ENCODE measurements around the gene EFNA5. TPM values are rescaled to one million over a fixed set of nuclear protein-coding genes. Genes with fewer than 3 reads are reported as not detected.

Gene EFNA5
- total RNA-seq, 1 experiment from 2014 or later, result 50.0 TPM

- peak; percentile 92 for DNase-seq (ENCODE audit: extremely low read depth, low read depth)
Measured at GRCh38 chr5:107673368-107674136, 2.8 kb upstream of the EFNA5 start.

- no peak for DNase-seq (ENCODE audit: extremely low read depth, low read depth)
Measured at GRCh38 chr5:107673039-107673367, 2.3 kb upstream of the EFNA5 start.

- DNase-seq (ENCODE audit: extremely low read depth, low read depth), result peak; percentile 98
Measured at GRCh38 chr5:107672211-107673038, 1.7 kb upstream of the EFNA5 start.

GRCh38 chr5:107671742-107672210 lies 1.0 kb upstream of the EFNA5 start:
- no peak for DNase-seq (ENCODE audit: extremely low read depth, low read depth)

- no peak for DNase-seq (ENCODE audit: extremely low read depth, low read depth)
Measured at GRCh38 chr5:107670087-107670931, 428 bp downstream of the EFNA5 start.

- peak; percentile 30 for DNase-seq (ENCODE audit: extremely low read depth, low read depth)
Measured at GRCh38 chr5:107669096-107670031, 1.4 kb downstream of the EFNA5 start.

- DNase-seq (ENCODE audit: extremely low read depth, low read depth), result no peak
Measured at GRCh38 chr5:107668154-107669095, 2.3 kb downstream of the EFNA5 start.

- DNase-seq (ENCODE audit: extremely low read depth, low read depth), result no peak
Measured at GRCh38 chr5:107666051-107666655, 4.6 kb downstream of the EFNA5 start.

- DNase-seq (ENCODE audit: extremely low read depth, low read depth), result no peak
Measured at GRCh38 chr5:107665036-107665570, 5.6 kb downstream of the EFNA5 start.

GRCh38 chr5:107663697-107664096 lies 7.0 kb downstream of the EFNA5 start:
- no peak for DNase-seq (ENCODE audit: extremely low read depth, low read depth)

- DNase-seq (ENCODE audit: extremely low read depth, low read depth), result no peak
Measured at GRCh38 chr5:107661650-107662044, 9.1 kb downstream of the EFNA5 start.

GRCh38 chr5:107661038-107661649 lies 9.6 kb downstream of the EFNA5 start:
- DNase-seq (ENCODE audit: extremely low read depth, low read depth), result no peak

- DNase-seq (ENCODE audit: extremely low read depth, low read depth), result no peak
Measured at GRCh38 chr5:107658528-107658927, 12.2 kb downstream of the EFNA5 start.

- no peak for DNase-seq (ENCODE audit: extremely low read depth, low read depth)
Measured at GRCh38 chr5:107655831-107656230, 14.9 kb downstream of the EFNA5 start.

GRCh38 chr5:107654827-107655226 lies 15.9 kb downstream of the EFNA5 start:
- no peak for DNase-seq (ENCODE audit: extremely low read depth, low read depth)

- DNase-seq (ENCODE audit: extremely low read depth, low read depth), result no peak
Measured at GRCh38 chr5:107653685-107654084, 17.1 kb downstream of the EFNA5 start.

- no peak for DNase-seq (ENCODE audit: extremely low read depth, low read depth)
Measured at GRCh38 chr5:107652839-107653607, 17.7 kb downstream of the EFNA5 start.

Data from NCI-H460 (cell line).